ENCODE results near the gene TMEM120A. TPM values are rescaled to one million over a fixed set of nuclear protein-coding genes. Genes with fewer than 3 reads are reported as not detected.
A peak's percentile ranks its signal among the peaks of the same experiment; 100 is the strongest.

The TMEM120A gene
- total and polyA plus RNA-seq, 12 donors, result 51.4 to 277 (median 172) TPM

- DNase-seq, result no peak
- 83 to 94% (median 88%) methylated on average over 4 of the region's 4 CpGs for WGBS, 4 donors
- no peak for TF ChIP-seq CTCF (IDR thresholded peaks at IDR 0.05)
- no peak for TF ChIP-seq POLR2A (IDR thresholded peaks at IDR 0.05)
- intact Hi-C loops (cut with DNase I), result loop anchor here in 1 of 2 donors (10.0 kb wide), 2 partner anchors 82 to 122 kb away; partner anchors contain the start of genes POR and RHBDD2
- H3K9me3 ChIP-seq (replicated peaks in 1 of 3), result no peaks in the 10 kb centered on the region
- no peaks in the 10 kb centered on the region for H3K27me3 ChIP-seq
- H3K4me1 ChIP-seq (replicated peaks in 1 of 2), result peaks cover 19 to 20% of the 10 kb centered on the region in 2 donors
- peak overlapping the region in 1 of 5 donors; percentile 1 for H3K27ac ChIP-seq
- peaks cover 0 to 3% of the 10 kb centered on the region in 2 donors for H3K36me3 ChIP-seq (replicated peaks in 1 of 2)
- H3K4me3 ChIP-seq, result no peak overlapping the region
Observed at GRCh38 chr7:75996476-75996875, 2.1 kb upstream of the TMEM120A start.

GRCh38 chr7:75995996-75996395 lies 1.6 kb upstream of the TMEM120A start:
- H3K9me3 ChIP-seq (replicated peaks in 1 of 3), result no peaks in the 10 kb centered on the region
- WGBS, 4 donors, result 97 to 98% methylated on average over 5 of the region's 5 CpGs; no CpG with 5 or more reads in 2 of the 4 donors
- H3K27me3 ChIP-seq, result no peaks in the 10 kb centered on the region
- H3K4me1 ChIP-seq (replicated peaks in 1 of 2), result peaks cover 19 to 24% of the 10 kb centered on the region in 2 donors
- peak in 1 of 7 donors; percentile 21 for DNase-seq
- peak overlapping the region in 2 of 5 donors; percentile 1 to 98 for H3K27ac ChIP-seq
- intact Hi-C loops (cut with DNase I), result loop anchor here in 1 of 2 donors (10.0 kb wide), 2 partner anchors 81 to 121 kb away; partner anchors contain the start of genes POR and RHBDD2
- H3K36me3 ChIP-seq (replicated peaks in 1 of 2), result peaks cover 0 to 3% of the 10 kb centered on the region in 2 donors
- no peak overlapping the region for H3K4me3 ChIP-seq
- TF ChIP-seq POLR2A (IDR thresholded peaks at IDR 0.05) (no peak), CTCF (IDR thresholded peaks at IDR 0.05) (no peak)

GRCh38 chr7:75995052-75995471 lies 667 bp upstream of the TMEM120A start:
- peak in 1 of 7 donors; percentile 36 for DNase-seq
- TF ChIP-seq CTCF (IDR thresholded peaks at IDR 0.05), result no peak
- no peak for TF ChIP-seq POLR2A (IDR thresholded peaks at IDR 0.05)
- H3K4me3 ChIP-seq, result peak overlapping the region in 2 of 4 donors; percentile 66 to 72
- H3K27me3 ChIP-seq, result no peaks in the 10 kb centered on the region
- H3K36me3 ChIP-seq (replicated peaks in 1 of 2), result peaks cover 0 to 3% of the 10 kb centered on the region in 2 donors
- 32 to 69% (median 37%) methylated on average over 9 to 11 of the region's 11 CpGs for WGBS, 4 donors
- H3K27ac ChIP-seq, result peak overlapping the region; percentile 64 to 98 (median 97)
- intact Hi-C loops (cut with DNase I), result loop anchor here in 1 of 2 donors (10.0 kb wide), 2 partner anchors 80 to 120 kb away; partner anchors contain the start of genes POR and RHBDD2
- no peaks in the 10 kb centered on the region for H3K9me3 ChIP-seq (replicated peaks in 1 of 3)
- peaks cover 24 to 32% of the 10 kb centered on the region in 2 donors for H3K4me1 ChIP-seq (replicated peaks in 1 of 2)

GRCh38 chr7:75993689-75994387 lies 557 bp downstream of the TMEM120A start:
- intact Hi-C loops (cut with DNase I), result loop anchor here in 1 of 2 donors (10.0 kb wide), 2 partner anchors 79 to 119 kb away; partner anchors contain the start of genes POR and RHBDD2
- Histone ChIP-seq H3K9me3 (replicated peaks in 1 of 3) (no peaks in the 10 kb centered on the region), H3K27ac (peak overlapping the region; percentile 95 to 98 (median 97)), H3K27me3 (no peaks in the 10 kb centered on the region), H3K4me3 (peak overlapping the region in 3 of 4 donors; percentile 13 to 72 (median 66)), H3K36me3 (replicated peaks in 1 of 2) (peaks cover 0 to 2% of the 10 kb centered on the region in 2 donors), H3K4me1 (replicated peaks in 1 of 2) (peaks cover 33 to 39% of the 10 kb centered on the region in 2 donors)
- TF ChIP-seq CTCF (IDR thresholded peaks at IDR 0.05) (no peak), POLR2A (IDR thresholded peaks at IDR 0.05) (peak in 1 of 2 donors; percentile 67)
- peak; percentile 83 to 95 (median 93) for DNase-seq
- WGBS, 4 donors, result 0 to 2% (median 1%) methylated on average over 4 to 40 of the region's 40 CpGs

Measured in adrenal gland (tissue), 12 donors.